Measurements from ENCODE around the gene ZNF280D.

Gene ZNF280D

DNA sequence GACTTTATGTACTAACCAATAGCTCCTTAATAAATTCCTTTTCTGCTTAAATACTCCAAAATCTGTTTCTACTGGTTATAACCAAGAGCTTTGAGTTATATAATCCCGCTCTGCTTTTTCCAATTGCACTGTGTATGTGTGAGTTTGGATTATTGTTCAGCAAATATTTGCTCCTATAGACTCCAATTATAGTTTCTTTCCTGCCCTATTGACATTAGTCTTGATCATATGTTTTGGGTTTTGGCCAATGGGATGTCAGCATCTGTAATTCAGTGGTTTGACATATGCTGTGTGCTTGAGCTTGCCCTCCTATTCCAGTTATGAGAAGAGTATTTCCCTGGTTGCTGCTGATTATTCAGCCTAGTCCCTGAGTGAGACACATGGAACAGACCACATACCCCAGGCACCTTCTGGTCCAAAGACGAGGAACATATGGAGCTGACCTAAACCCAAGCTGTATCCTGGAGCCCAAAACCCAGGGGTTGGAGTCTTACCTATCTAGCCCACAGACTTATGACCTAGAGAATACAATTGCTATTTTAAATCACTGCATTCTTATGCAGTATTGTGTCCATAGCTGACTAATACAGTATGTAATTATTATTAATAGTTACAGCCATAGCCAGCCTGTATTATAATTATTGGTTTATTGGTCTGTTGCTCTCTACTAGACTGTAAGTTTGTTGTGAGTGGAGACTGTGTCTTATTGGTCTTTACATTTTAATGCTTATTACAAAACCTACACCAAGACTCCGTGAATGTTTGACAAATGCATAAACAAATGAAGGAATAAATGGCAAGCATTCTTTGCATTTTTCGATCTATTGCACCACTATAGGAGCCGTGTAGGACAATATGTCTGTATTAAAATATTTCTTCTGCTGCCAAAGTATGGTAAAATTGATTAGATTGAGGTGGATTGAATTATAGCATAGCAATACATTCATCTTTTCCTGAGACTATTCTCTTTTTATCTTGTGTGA lies 11.7 kb upstream of the ZNF280D start:
- DNase-seq (ENCODE audit: low spot score) = no peak

- DNase-seq (ENCODE audit: low spot score) = no peak
Measured at GRCh38 chr15:56741541-56741940, 8.2 kb upstream of the ZNF280D start.

DNA sequence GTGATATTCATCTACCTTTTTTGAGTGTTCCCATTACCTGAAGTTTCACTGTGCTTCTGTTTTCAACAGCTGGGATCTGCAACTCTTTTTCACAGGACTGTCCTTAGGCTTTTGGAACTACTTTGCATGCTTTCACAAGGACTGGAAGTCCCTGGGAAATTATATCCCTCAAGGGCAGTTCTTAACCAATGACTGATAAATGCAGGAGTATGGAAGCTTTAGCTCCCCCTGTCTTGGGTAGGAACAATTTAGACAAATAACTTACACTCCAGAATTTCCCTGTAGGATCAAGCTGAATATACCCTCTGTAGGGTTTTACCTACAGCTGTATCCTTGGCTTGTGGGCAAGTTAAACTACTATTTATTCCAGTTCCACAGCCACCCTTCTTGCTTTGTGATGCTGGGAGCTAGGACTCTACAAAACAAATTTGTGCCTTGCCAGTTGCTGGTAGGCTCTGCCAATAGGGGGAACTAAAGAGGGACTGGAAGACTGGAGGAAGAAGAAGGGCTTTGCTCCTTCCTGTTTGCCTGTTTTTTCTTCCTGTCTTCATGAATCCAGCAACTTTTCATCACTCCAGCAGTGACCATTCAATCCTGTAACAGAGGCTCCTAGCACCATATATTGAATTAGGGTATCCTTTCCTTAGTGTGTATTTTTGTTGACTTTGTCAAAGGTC lies 6.8 kb upstream of the ZNF280D start:
- DNase-seq (ENCODE audit: low spot score) = no peak

DNA sequence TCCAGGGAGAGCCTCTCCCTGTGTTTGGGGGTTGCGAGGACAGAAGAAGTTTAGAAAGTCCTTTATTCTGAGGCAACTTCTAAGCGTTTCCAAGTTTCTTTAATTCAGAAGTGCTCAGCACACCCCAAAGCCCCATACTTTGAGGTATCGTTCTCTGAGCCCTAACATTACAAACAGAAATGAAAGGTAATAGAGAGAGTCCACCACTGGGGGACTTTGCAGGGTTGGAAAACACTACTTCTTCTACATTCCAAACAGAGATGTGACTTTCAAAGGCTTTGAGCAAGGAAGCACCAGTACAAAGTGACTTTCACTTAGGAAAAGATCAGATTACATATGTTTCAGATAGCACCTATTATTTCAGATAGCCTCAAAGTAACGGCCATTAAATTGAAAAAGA lies 6.2 kb upstream of the ZNF280D start:
- DNase-seq (ENCODE audit: low spot score) = no peak

DNA sequence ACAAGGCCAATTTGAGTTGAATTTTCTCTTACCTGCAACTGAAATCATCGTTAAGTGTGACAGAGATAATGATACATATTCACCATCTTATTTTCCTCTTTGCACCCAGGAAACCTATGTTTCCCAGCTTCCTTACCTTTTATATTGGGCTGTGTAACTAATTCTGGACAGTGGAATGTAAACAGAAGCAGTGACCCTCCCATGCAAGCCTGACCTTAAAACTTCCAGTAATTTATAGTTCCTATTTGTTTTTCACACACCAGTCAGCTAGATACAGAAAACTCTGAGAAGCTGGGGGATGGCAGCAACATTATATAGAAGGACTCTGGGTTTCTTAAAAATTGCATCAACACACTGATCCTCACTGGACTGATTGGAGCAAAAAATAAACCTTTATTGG lies 4.5 kb upstream of the ZNF280D start:
- no peak for DNase-seq (ENCODE audit: low spot score)

DNA sequence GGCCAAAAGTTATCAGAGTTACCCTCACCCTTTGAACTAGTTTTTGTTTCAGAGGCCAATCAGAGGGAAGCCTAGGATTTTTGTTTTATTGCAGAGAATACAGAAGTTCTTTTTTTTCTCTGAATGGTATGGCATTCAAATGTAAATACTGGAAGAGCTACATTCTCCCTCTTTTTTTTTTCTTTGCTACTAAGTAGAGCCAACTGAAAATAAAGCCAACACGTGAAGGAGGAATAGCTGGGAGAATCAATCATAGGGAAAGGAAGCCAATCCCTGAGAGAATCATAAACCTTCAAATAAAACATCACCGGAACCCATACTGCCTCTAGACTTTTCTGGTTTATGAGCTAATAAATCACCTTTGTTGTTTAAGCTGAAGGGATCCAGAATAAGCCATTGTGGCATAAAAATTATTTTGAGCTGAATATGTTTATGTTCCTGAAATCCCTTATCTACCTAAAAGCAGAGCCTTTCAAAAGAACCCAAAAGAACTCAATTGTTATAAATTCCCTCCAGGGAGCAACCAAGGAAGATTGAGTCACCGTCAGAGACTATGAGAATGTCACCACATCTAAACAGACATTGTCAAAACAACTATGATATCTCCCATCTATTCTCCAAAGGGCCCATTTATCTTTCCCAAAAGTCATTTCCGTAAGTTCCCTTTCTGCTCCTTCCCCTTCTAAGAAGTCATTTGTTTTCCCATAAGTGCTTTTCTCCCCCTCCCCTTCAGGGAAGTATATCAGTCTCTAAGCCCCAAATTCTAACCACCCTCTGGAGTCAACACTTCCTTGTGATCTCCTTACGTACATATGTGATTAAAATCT lies 3.8 kb upstream of the ZNF280D start:
- DNase-seq (ENCODE audit: low spot score) = no peak

DNA sequence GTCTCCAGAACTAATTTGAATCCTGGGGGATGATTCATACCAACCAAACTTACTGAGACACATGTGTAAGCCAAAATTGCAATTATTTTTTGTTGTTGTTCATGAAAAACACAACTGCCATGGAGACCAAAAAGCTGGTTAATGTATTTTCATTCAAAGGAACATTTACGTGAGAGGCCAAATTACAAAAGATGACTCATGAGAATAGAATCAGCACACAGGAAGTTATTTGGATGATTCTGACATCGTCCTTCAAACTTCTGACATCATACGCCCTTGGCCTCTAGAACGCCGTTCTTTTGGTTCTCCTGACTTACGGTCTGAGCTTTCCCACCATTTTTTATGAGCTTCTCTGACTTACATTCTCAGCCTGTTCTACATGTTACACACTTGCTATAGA lies 3.0 kb upstream of the ZNF280D start:
- DNase-seq (ENCODE audit: low spot score) = peak; percentile 17

DNA sequence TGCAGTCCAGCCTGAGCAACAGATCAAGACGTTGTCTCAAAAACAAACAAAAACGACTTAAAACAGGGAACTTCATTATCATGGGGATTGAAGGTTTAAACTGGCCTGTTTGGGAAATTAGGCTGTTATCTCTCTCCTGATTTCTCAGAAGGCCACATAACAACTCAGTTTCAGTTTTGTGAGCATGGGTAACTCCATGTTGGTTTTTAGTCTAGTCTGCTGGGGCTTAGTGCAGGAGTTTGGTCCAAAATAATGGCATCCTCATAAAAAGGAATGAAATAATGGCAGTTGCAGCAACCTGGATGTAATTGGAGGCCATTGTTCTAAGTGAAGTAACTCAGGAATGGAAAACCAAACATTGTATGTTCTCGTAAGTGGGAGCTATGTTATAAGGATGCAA lies 2.3 kb upstream of the ZNF280D start:
- no peak for DNase-seq (ENCODE audit: low spot score)

DNA sequence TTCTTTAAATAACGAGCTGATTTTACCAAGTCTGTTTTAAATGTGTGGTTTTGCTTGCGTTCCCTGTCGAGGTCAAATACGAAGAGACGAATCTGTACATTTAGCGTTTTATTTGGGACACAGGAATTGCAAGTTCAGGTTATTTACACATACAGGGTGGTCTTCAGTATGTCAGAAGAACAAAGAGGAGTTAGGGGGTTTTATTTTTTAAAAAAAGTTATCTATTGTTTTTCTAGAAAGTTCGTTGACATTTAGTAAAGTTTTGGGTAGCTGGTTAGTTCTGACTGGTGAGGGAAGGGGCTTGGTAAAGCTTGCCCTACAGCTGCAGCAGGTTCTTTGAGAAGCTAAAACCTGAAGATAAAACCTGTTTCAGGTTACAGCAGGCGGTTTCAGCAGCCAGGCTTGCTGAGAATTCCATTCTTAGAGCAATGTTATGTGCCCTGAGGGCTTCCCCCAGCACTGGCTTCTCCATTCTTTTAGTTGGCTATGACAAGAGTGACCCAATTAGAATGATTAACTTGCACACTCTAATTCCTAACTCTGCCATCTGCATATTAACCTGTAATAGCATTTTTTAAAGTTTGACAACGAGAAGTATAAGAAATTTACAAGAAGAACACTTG lies 815 bp upstream of the ZNF280D start:
- DNase-seq (ENCODE audit: low spot score) = no peak

- DNase-seq (ENCODE audit: low spot score) = no peak
Measured at GRCh38 chr15:56732886-56733135, 498 bp downstream of the ZNF280D start.

DNA sequence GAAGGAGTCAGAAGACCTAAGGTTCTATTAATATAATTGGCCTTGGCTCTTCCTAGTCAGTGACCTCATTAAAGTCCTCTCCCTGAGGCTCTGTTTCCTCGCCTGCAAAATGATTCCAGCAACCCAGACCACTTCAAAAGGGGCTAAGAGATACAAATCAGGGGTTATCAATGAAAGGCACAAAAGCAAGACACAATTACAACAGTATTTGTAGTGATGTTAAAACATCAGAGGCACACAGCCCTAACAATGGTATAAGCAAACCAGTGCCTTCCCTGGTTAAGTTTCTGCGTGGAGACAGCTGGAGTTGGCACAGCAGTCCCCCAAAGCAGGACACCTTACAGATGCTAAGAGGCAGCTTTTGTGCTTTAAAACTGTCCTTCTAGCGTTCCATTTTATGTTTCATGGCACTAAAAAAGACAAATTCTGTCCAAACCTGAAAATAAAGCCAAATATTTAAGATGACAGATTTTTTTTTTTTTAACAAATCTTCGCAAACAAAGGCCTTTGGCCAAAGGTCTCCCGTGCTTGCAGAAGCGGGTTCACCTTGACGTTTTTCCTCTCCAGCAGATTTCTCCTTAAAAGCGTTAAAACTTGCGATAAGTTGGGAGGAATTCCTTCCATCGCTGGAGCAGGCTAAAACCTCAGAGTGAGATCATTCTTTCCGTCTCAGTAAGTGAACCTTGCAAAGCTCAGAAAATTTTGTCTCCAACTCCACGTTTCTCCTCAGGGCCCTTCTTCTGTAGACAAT lies 999 bp downstream of the ZNF280D start:
- DNase-seq (ENCODE audit: low spot score) = peak; percentile 16

DNA sequence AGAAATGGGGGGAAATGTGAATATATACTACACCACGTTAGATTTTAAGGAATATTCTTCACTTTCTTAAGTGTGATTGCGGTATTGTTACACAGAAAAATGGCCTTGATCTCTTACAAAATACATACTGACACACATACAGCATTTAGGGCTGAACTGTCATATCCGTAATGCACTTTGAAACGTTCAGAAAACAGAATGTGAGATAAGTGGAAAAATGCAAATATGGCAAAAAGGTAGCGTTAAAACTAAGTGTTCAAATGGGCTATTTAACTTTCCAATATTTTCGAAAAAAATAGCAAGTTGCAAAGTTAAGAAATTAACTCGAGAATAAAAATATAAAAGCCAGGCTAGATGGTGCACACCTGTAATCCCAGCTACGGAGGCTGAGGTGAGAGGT lies 1.8 kb downstream of the ZNF280D start:
- no peak for DNase-seq (ENCODE audit: low spot score)

- DNase-seq (ENCODE audit: low spot score) = no peak
Measured at GRCh38 chr15:56729561-56729960, 3.7 kb downstream of the ZNF280D start.

DNA sequence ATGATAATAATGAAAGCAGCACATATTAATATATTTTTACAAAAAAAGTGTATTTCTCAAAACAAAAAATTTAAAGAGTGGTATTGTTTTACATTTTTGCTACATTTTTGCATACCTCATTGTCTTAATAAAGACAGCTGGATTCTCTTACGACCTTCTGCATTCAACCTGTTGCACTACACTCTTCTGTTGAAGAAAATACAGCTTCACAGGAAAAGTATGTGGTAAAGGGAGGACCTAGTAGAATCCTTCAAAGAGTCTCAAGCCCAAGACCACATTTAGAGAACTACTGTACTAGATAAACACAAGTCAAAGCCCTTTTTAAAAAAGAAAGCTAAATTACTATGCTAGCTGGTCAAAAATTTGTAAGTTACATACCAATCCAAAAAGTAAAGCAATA lies 7.9 kb downstream of the ZNF280D start:
- DNase-seq (ENCODE audit: low spot score) = no peak

- DNase-seq (ENCODE audit: low spot score) = no peak
Measured at GRCh38 chr15:56724232-56724631, 9.1 kb downstream of the ZNF280D start.

- no peak for DNase-seq (ENCODE audit: low spot score)
Measured at GRCh38 chr15:56723787-56724186, 9.5 kb downstream of the ZNF280D start.

- no peak for DNase-seq (ENCODE audit: low spot score)
Measured at GRCh38 chr15:56719774-56720555, 13.3 kb downstream of the ZNF280D start.

DNA sequence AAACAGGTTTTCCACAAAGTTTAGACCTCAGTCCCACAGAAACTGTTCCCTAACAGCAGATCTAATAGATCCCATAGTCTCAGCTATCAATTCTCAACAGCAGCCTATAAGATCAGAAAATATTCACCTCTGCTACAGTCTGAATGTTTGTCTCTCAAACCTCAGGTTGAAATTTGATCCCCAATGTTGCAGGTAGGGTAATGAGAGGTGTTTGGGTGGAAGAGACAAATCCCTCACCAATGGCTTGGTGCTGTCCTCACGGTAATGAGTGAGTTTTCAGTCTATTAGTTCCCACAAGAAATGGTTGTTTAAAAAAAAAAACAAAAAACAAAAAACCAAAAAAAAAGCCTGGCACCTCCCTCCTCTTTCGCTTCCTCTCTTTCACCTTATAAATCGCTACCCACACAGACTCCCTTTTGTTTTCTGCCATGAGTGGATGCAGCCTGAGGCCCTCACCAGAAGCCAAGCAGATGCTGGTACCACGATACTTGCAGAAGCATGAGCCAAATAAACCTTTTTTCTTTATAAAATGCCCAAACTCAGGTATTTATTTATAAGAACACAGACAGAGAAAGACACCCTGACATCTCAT lies 14.2 kb downstream of the ZNF280D start:
- DNase-seq (ENCODE audit: low spot score) = no peak

DNA sequence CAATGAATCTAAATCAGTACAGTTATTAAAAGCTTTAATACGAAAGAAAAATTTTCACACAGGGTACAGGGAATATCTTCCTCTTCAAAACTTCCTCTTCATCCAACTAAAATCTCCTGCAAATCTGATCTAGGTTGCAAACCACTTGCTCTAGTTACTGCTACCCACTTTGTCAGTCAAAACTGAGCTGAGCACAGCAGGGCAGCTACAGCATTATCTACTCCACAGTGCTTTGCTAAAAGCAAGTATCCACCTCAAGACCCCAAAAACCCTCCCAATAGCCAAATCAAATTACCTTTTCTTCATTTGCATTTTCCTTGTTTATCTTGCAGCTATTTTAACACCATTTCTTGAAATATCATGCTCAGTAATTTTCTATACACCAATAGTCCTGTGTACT lies 14.7 kb downstream of the ZNF280D start:
- DNase-seq (ENCODE audit: low spot score) = no peak

- no peak for DNase-seq (ENCODE audit: low spot score)
Measured at GRCh38 chr15:56716334-56716733, 17.0 kb downstream of the ZNF280D start.
